HepG2 (cell line): ENCODE measurements around the gene TMEM185B. TPM values are rescaled to one million over a fixed set of nuclear protein-coding genes. Genes with fewer than 3 reads are reported as not detected.

Experiments used
- ATAD3A ChIP-seq: sonication (generic); formaldehyde crosslinking; IDR thresholded peaks from 2 replicates; pipeline ENCODE4 v1.4.0; 2020; ENCODE audit warnings: missing genetic modification reagents
- DNMT1 ChIP-seq: sonication (generic); formaldehyde crosslinking; IDR thresholded peaks from 2 replicates; pipeline ENCODE4 v1.5.1; 2020; ENCODE audit warnings: mild to moderate bottlenecking, missing genetic modification reagents
- GMEB2 ChIP-seq: IDR thresholded peaks from 2 replicates; pipeline ENCODE4 v1.6.1; 2016; ENCODE audit warnings: missing biosample characterization, missing genetic modification reagents, low read depth
- GRHL1 ChIP-seq: sonication (generic); formaldehyde crosslinking; conservative IDR thresholded peaks from 2 replicates; pipeline ENCODE4 v1.8.0; 2022; ENCODE audit warnings: missing genetic modification reagents
- HOXA9 ChIP-seq: sonication (generic); formaldehyde crosslinking; IDR thresholded peaks from 2 replicates; pipeline ENCODE4 v1.8.1; 2022; ENCODE audit warnings: missing genetic modification reagents, mild to moderate bottlenecking, moderate library complexity, borderline replicate concordance
- MATR3 ChIP-seq: sonication (generic); formaldehyde crosslinking; IDR thresholded peaks from 2 replicates; pipeline ENCODE4 v1.4.0; 2020; ENCODE audit warnings: missing genetic modification reagents
- NFKBIZ ChIP-seq: IDR thresholded peaks from 2 replicates; pipeline ENCODE4 v1.6.1; 2018; ENCODE audit warnings: missing genetic modification reagents, missing compliant biosample characterization
- RBAK ChIP-seq: sonication (generic); formaldehyde crosslinking; IDR thresholded peaks from 2 replicates; pipeline ENCODE4 v1.5.1; 2020; ENCODE audit warnings: mild to moderate bottlenecking, missing genetic modification reagents
- SAFB2 ChIP-seq: sonication (generic); formaldehyde crosslinking; IDR thresholded peaks from 2 replicates; pipeline ENCODE4 v1.5.1; 2020; ENCODE audit warnings: missing genetic modification reagents, low read depth, mild to moderate bottlenecking, borderline replicate concordance
- SALL1 ChIP-seq: sonication (generic); formaldehyde crosslinking; IDR thresholded peaks from 2 replicates; pipeline ENCODE4 v1.8.0; 2022; ENCODE audit warnings: mild to moderate bottlenecking, missing genetic modification reagents
- STAT5B ChIP-seq: sonication (generic); formaldehyde crosslinking; IDR thresholded peaks from 2 replicates; pipeline ENCODE4 v1.4.0; 2020; ENCODE audit warnings: missing genetic modification reagents
- TBX3 ChIP-seq: fragments of 450-650 bp; IDR thresholded peaks from 2 replicates; pipeline ENCODE4 v1.6.1; 2017; ENCODE audit warnings: antibody characterized with exemption, mild to moderate bottlenecking, inconsistent platforms, borderline replicate concordance
- ZNF747 ChIP-seq: sonication (generic); formaldehyde crosslinking; IDR thresholded peaks from 2 replicates; pipeline ENCODE4 v1.8.1; 2023; ENCODE audit warnings: missing genetic modification reagents, mild to moderate bottlenecking, borderline replicate concordance
- ZNF749 ChIP-seq: sonication (generic); formaldehyde crosslinking; IDR thresholded peaks from 2 replicates; pipeline ENCODE4 v1.8.0; 2022; ENCODE audit warnings: mild to moderate bottlenecking, missing genetic modification reagents, moderate library complexity, borderline replicate concordance
- ZNF772 ChIP-seq: sonication (generic); formaldehyde crosslinking; IDR thresholded peaks from 2 replicates; pipeline ENCODE4 v1.5.0; 2020; ENCODE audit warnings: mild to moderate bottlenecking, missing genetic modification reagents
- ZNF782 ChIP-seq: sonication (generic); formaldehyde crosslinking; IDR thresholded peaks from 2 replicates; pipeline ENCODE4 v1.4.0; 2020; ENCODE audit warnings: missing genetic modification reagents, mild to moderate bottlenecking, borderline replicate concordance
- ZNF800 ChIP-seq: sonication (generic); formaldehyde crosslinking; IDR thresholded peaks from 2 replicates; pipeline ENCODE4 v1.4.0; 2020; ENCODE audit warnings: missing genetic modification reagents
- polyA plus RNA-seq, 8 experiments: library from polyadenylated mRNA; depleted of rRNA in 3 of 8; stranded (reverse) in 7 of 8; unstranded in 1 of 8; fragments of >200 nt; fragmentation: Illumina TruSeq in 4 of 8; extraction: Trizol in 4 of 8; gene quantifications; 2 replicates each; pipeline versions ENCODE4 v1.2.1 to v1.2.3, GENCODE V29; 2011 to 2016; ENCODE audit warnings: low read depth in 4 of 8, missing spikeins in 1 of 8, mixed read lengths in 1 of 8; ENCODE audit not compliant: insufficient read depth in 1 of 8
- total RNA-seq, 5 experiments: library from RNA; depleted of rRNA; stranded (reverse); fragments of >200 nt; fragmentation: Illumina TruSeq; extraction: Trizol; gene quantifications; 2 replicates each; pipeline ENCODE4 v1.2.3, GENCODE V29; 2016; ENCODE audit warnings: low read depth in 1 of 5
- TF ChIP-seq, protein P1 (sequence below): sonication (generic); formaldehyde crosslinking; IDR thresholded peaks from 2 replicates; pipeline ENCODE4 v1.5.1; 2020; ENCODE audit warnings: mild to moderate bottlenecking, missing genetic modification reagents
- TF ChIP-seq, protein P2 (sequence below): sonication (generic); formaldehyde crosslinking; conservative IDR thresholded peaks from 2 replicates; pipeline ENCODE4 v1.4.0; 2020; ENCODE audit warnings: missing genetic modification reagents

Gene TMEM185B
- total and polyA plus RNA-seq, 2 of the 13 experiments (the other 11 are each of a cell fraction or from before 2014, with no cell fraction given), result 5.6 to 7.0 TPM

DNA sequence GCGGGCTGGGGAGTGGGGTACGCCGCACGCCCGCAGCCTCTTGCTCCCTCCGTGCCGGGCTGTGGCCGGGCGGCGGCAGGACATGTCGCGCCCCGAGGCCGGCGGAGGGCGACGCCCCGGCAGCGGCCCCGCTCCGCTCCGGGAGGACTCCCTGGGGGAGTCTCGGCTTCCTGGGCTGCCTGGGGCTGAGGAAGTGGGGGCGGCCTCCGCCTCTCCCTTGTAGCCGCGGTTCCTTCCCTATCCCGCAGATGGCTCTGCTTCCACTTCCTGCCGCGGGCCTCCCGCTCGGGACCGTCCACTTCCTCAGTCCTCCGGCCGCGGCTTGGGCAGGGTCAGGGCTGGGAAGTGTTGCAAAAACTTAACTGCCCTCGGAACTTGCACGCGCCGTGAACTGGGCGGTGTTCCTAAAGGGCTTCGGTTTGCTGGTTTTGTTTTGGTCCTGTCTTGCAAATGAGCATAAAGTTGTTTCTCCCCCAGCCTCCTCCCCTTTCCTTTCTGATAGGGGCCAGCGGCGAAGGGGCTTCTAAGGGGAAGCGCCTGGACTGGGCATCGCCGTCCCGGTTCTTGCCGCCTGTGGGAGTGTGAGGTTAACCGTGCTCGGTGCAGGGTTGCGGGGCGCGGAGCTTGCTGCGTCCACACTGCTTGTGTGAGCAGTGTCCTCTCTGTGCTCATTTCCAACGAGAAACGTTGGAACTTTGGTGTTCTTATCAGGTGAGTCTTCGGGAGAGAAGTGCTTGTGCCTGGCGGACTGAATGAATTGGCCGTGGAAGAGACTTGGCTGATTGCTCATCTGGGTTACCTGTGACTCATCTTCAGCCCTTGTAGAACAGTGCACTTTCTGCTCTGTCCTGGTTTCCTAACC, 30.1 kb upstream of the TMEM185B start (continued):
- TF ChIP-seq SAFB2 (CRISPR knock-in tag), result peak; percentile 72; the same call in 1 of the 2 replicates
- no peak for TF ChIP-seq ZNF749 (CRISPR knock-in tag)
- TF ChIP-seq HOXA9, result no peak
- no peak for TF ChIP-seq TBX3
- TF ChIP-seq SALL1 (CRISPR knock-in tag), result peak; percentile 75
- TF ChIP-seq, protein P1, sequence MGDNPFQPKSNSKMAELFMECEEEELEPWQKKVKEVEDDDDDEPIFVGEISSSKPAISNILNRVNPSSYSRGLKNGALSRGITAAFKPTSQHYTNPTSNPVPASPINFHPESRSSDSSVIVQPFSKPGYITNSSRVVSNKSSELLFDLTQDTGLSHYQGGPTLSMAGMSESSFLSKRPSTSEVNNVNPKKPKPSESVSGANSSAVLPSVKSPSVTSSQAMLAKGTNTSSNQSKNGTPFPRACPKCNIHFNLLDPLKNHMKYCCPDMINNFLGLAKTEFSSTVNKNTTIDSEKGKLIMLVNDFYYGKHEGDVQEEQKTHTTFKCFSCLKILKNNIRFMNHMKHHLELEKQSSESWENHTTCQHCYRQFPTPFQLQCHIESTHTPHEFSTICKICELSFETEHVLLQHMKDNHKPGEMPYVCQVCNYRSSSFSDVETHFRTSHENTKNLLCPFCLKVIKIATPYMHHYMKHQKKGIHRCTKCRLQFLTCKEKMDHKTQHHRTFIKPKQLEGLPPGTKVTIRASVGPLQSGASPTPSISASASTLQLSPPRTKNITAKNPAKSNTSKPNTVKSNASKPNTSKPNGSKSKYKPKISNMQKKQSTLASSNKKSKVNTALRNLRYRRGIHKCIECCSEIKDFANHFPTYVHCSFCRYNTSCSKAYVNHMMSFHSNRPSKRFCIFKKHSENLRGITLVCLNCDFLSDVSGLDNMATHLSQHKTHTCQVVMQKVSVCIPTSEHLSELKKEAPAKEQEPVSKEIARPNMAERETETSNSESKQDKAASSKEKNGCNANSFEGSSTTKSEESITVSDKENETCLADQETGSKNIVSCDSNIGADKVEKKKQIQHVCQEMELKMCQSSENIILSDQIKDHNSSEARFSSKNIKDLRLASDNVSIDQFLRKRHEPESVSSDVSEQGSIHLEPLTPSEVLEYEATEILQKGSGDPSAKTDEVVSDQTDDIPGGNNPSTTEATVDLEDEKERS (CRISPR knock-in tag), result no peak
- no peak for TF ChIP-seq NFKBIZ (CRISPR knock-in tag)
- no peak for TF ChIP-seq MATR3 (CRISPR knock-in tag)
- peak; percentile 73; the same call in 1 of the 2 replicates for TF ChIP-seq ZNF772 (CRISPR knock-in tag)
- TF ChIP-seq, protein P2, sequence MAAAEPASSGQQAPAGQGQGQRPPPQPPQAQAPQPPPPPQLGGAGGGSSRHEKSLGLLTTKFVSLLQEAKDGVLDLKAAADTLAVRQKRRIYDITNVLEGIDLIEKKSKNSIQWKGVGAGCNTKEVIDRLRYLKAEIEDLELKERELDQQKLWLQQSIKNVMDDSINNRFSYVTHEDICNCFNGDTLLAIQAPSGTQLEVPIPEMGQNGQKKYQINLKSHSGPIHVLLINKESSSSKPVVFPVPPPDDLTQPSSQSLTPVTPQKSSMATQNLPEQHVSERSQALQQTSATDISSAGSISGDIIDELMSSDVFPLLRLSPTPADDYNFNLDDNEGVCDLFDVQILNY (CRISPR knock-in tag), result 0 out of 2 replicates have a peak, but pooled peaks have one; percentile 8
- TF ChIP-seq ZNF800 (CRISPR knock-in tag), result peak; percentile 84; the same call in 1 of the 2 replicates
- TF ChIP-seq RBAK (CRISPR knock-in tag), result 0 out of 2 replicates have a peak, but pooled peaks have one; percentile 33
- TF ChIP-seq GRHL1, result no peak
- TF ChIP-seq ZNF782 (CRISPR knock-in tag), result no peak; the same call in 1 of the 2 replicates
- no peak for TF ChIP-seq GMEB2 (CRISPR knock-in tag)
- TF ChIP-seq ATAD3A (CRISPR knock-in tag), result 0 out of 2 replicates have a peak, but pooled peaks have one; percentile 62
- TF ChIP-seq DNMT1 (CRISPR knock-in tag), result no peak
- TF ChIP-seq ZNF747 (CRISPR knock-in tag), result no peak
- no peak for TF ChIP-seq STAT5B (CRISPR knock-in tag)
